ENCODE results near the gene CA10. TPM values are rescaled to one million over a fixed set of nuclear protein-coding genes. Genes with fewer than 3 reads are reported as not detected.

The CA10 gene
- total and polyA plus RNA-seq, 7 donors = 0.28 to 2.9 (median 0.49) TPM; not detected in 2

DNA sequence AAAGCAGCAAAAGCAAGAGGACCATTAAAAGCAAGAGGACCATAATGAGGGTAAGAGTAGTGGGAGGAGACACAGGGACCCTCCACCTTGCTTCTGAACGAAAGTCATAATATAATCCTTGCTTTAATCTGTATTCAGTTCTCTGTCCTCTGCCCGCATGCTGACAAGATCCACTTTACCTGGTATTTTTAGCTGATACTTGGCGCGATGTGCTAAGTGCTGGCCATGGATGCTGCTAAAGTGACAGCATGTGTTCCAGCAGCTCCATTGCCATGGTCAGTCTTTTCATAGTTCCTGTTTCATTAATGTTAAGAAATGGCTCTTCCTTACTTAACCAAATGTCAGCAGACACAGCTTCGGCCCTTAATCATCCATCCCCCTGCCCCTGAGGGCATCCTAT lies 86.8 kb downstream of the CA10 start:
- Histone ChIP-seq H3K27me3 (no peaks in the 10 kb centered on the region), H3K9me3 (no peaks in the 10 kb centered on the region), H3K4me1 (no peaks in the 10 kb centered on the region), H3K27ac (no peak overlapping the region), H3K36me3 (no peaks in the 10 kb centered on the region), H3K4me3 (no peak overlapping the region)
- DNase-seq = no peak
- TF ChIP-seq EP300 (IDR thresholded peaks at IDR 0.05) (no peak), POLR2AphosphoS5 (IDR thresholded peaks at IDR 0.05) (no peak)
- intact Hi-C loops (cut with DNase I) = no loop called here
- WGBS, 2 donors = 87% methylated on average over 5 of the region's 5 CpGs

GRCh38 chr17:52064791-52065211 lies 93.7 kb downstream of the CA10 start:
- Histone ChIP-seq H3K36me3 (no peaks in the 10 kb centered on the region), H3K27me3 (no peaks in the 10 kb centered on the region), H3K4me3 (no peak overlapping the region), H3K9me3 (no peaks in the 10 kb centered on the region), H3K27ac (no peak overlapping the region), H3K4me1 (no peaks in the 10 kb centered on the region)
- intact Hi-C loops (cut with DNase I) = no loop called here
- TF ChIP-seq POLR2A (IDR thresholded peaks at IDR 0.05) = no peak
- no peak for DNase-seq
- 57 to 59% methylated on average over 2 of the region's 2 CpGs for WGBS, 2 donors

GRCh38 chr17:52049496-52049895 lies 109.0 kb downstream of the CA10 start:
- Histone ChIP-seq H3K36me3 (no peaks in the 10 kb centered on the region), H3K9me3 (no peaks in the 10 kb centered on the region), H3K4me1 (no peaks in the 10 kb centered on the region), H3K27me3 (no peaks in the 10 kb centered on the region), H3K4me3 (no peak overlapping the region), H3K27ac (no peak overlapping the region)
- no peak for DNase-seq
- 42 to 58% methylated on average over 1 of the region's 1 CpG for WGBS, 2 donors
- intact Hi-C loops (cut with DNase I) = no loop called here
- TF ChIP-seq POLR2A (IDR thresholded peaks at IDR 0.05) (no peak), POLR2AphosphoS5 (IDR thresholded peaks at IDR 0.05) (no peak), EP300 (IDR thresholded peaks at IDR 0.05) (no peak)
- TF ChIP-seq, protein P1, sequence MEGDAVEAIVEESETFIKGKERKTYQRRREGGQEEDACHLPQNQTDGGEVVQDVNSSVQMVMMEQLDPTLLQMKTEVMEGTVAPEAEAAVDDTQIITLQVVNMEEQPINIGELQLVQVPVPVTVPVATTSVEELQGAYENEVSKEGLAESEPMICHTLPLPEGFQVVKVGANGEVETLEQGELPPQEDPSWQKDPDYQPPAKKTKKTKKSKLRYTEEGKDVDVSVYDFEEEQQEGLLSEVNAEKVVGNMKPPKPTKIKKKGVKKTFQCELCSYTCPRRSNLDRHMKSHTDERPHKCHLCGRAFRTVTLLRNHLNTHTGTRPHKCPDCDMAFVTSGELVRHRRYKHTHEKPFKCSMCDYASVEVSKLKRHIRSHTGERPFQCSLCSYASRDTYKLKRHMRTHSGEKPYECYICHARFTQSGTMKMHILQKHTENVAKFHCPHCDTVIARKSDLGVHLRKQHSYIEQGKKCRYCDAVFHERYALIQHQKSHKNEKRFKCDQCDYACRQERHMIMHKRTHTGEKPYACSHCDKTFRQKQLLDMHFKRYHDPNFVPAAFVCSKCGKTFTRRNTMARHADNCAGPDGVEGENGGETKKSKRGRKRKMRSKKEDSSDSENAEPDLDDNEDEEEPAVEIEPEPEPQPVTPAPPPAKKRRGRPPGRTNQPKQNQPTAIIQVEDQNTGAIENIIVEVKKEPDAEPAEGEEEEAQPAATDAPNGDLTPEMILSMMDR (IDR thresholded peaks at IDR 0.05) = no peak

- Histone ChIP-seq H3K36me3 (no peaks in the 10 kb centered on the region), H3K27ac (no peak overlapping the region), H3K4me3 (no peak overlapping the region), H3K27me3 (no peaks in the 10 kb centered on the region), H3K9me3 (no peaks in the 10 kb centered on the region), H3K4me1 (no peaks in the 10 kb centered on the region)
- 62 to 84% methylated on average over 3 of the region's 3 CpGs for WGBS, 2 donors
- intact Hi-C loops (cut with DNase I) = no loop called here
- no peak for DNase-seq
- TF ChIP-seq POLR2AphosphoS5 (IDR thresholded peaks at IDR 0.05) = no peak
- TF ChIP-seq POLR2A (IDR thresholded peaks at IDR 0.05) = no peak
- TF ChIP-seq EP300 (IDR thresholded peaks at IDR 0.05) = no peak
- TF ChIP-seq, protein P1 (IDR thresholded peaks at IDR 0.05) = no peak
These were observed 109.5 kb downstream of the CA10 start for GRCh38 chr17:52049051-52049450.

GRCh38 chr17:52048137-52048898 lies 110.2 kb downstream of the CA10 start:
- Histone ChIP-seq H3K36me3 (no peaks in the 10 kb centered on the region), H3K4me1 (no peaks in the 10 kb centered on the region), H3K27me3 (no peaks in the 10 kb centered on the region), H3K27ac (no peak overlapping the region), H3K4me3 (no peak overlapping the region), H3K9me3 (no peaks in the 10 kb centered on the region)
- 69 to 83% methylated on average over 5 of the region's 5 CpGs for WGBS, 2 donors
- DNase-seq = no peak
- intact Hi-C loops (cut with DNase I) = no loop called here
- TF ChIP-seq, protein P1 (IDR thresholded peaks at IDR 0.05) = no peak
- TF ChIP-seq POLR2AphosphoS5 (IDR thresholded peaks at IDR 0.05) = no peak
- no peak for TF ChIP-seq POLR2A (IDR thresholded peaks at IDR 0.05)
- TF ChIP-seq EP300 (IDR thresholded peaks at IDR 0.05) = no peak

DNA sequence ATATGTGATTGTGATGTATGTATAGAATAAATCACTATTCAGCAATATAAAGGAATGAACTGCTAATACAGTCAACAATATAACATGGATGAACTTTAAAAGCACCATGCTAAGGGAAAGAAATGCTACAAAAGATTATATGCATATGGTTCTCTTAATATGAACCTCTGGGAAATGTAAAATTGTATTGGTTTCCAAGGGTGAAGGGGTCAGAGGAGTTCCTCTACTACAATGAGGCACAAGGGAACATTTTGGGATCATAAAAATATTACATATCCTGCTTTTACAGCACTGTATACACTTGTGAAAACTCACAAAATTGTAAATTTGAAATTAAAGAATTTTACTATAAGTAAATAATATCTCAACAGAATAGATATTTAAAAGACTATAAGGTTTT lies 111.4 kb downstream of the CA10 start:
- H3K27ac ChIP-seq = no peak overlapping the region
- H3K27me3 ChIP-seq = no peaks in the 10 kb centered on the region
- H3K9me3 ChIP-seq = no peaks in the 10 kb centered on the region
- no peak for DNase-seq
- no peak overlapping the region for H3K4me3 ChIP-seq
- no peaks in the 10 kb centered on the region for H3K4me1 ChIP-seq
- intact Hi-C loops (cut with DNase I) = no loop called here
- no peaks in the 10 kb centered on the region for H3K36me3 ChIP-seq
- TF ChIP-seq EP300 (IDR thresholded peaks at IDR 0.05) = no peak
- TF ChIP-seq, protein P1 (IDR thresholded peaks at IDR 0.05) = no peak
- no peak for TF ChIP-seq POLR2AphosphoS5 (IDR thresholded peaks at IDR 0.05)
- no peak for TF ChIP-seq POLR2A (IDR thresholded peaks at IDR 0.05)

Data from sigmoid colon (tissue), 7 donors.